ENCODE data around the gene HACD4.

GRCh38 chr9:21015129-21015815 lies 16.2 kb downstream of the HACD4 start:
- TF ChIP-seq POLR2A (IDR thresholded peaks at IDR 0.05) (no peak), CTCF (IDR thresholded peaks at IDR 0.05) (no peak), POLR2AphosphoS5 (IDR thresholded peaks at IDR 0.05) (no peak)
